GM19324 (cell line): ENCODE data around the gene AMMECR1.
A peak's percentile ranks its signal among the peaks of the same experiment; 100 is the strongest.

Experiments
- ATAC-seq: cut with Tn5 transposase; IDR thresholded peaks from one replicate; pipeline ENCODE4 v1.9.1; 2021; ENCODE audit warnings: mild to moderate bottlenecking, moderate library complexity; ENCODE audit not compliant: unreplicated experiment, low FRiP score

Gene AMMECR1

GRCh38 chrX:110311437-110312230 is 6.3 kb downstream of the AMMECR1 start:
- no peak for ATAC-seq

GRCh38 chrX:110310896-110311295 is 7.0 kb downstream of the AMMECR1 start:
- ATAC-seq: no peak

DNA sequence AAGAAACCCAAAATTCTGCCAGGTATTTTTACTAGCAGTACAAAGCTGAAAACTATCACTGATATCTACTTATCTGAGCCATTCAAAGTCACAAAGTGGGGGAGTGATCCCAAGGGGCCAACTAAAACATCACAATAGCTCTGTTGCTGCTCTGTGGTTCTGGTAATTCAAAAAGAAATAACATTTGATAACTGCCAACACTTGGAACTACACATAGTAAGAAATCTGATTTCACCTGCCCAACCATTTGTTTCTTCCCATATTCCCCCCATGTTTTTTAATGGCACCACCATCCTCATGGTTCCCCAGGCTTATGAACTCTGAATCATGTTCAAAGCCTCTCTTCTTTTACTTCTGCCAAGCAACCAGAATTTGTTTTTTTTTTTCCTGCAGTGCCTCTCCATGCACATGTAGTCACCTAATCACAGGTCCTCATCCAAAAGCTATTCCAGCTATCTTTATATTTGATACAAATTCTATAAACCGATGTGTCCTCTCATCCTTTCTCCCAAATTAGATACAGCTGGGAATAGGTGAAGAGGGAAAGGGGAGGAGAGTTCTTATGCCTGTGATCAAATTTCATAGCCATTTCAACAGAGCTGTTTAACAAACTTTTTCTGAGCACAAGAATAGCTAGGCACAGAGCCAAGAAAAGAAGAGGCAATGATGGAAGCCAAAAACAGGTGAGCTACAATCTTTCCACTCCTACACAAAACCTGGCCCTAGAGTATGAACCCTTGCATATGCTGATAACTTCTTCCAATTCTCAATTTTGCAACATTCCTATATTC is 7.7 kb downstream of the AMMECR1 start:
- ATAC-seq: no peak

DNA sequence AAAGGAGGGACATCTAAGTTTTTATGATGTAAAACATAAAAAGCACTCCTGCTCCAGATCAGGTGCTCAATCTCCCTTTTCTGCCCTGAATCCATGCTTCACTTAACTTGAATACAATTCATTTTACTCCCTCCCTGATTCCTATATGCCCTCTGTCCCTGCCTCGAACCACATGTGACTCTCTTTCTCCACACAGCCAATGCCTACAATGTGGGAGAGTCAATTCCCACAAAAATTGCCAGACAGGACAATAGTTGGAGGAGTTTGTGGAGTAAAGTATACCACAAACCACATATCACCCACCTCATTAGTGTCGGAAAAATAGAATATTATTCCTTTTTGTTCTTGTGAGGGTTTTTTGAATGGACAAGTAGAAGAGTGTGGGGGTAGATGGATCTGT is 9.7 kb downstream of the AMMECR1 start:
- ATAC-seq: no peak

DNA sequence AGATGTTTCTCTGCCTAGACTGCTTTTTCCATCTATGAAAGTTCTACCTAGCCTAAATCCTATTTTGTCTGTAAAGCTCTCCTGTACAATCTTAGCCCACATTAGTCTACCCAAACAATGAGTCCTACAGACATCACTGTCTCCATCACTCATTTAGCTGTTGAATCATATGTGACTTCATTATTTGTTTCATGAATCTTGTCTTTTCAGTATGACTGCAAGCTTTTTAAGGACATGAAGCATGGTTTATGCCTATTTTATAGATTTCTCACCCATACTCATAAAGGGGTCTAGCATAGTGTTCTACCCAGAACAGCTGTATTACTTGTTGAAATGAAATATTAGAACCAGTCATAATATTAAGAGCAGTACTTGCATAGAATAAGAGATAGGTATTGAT is 13.0 kb downstream of the AMMECR1 start:
- ATAC-seq: no peak

- ATAC-seq: no peak
Observed at GRCh38 chrX:110304371-110304770, 13.5 kb downstream of the AMMECR1 start.

DNA sequence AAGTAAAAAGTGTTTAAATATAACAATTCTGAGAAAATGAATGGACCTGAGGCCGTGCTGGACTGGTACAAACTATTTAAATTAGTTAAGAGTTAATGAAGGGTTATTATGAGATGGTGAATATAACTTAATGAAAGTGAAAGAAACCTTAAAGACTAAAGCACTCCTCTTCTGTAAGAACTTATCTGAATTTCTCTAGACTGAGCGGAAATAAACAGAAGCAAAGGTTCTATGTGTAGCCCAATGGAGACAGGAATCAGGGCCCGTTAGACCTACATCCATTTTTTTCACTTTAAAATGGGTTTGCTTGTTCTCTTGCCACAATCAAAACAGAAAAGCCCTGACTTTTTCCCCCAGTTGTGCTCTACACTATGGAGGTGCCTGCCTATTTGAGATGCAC is 14.9 kb downstream of the AMMECR1 start:
- no peak for ATAC-seq

DNA sequence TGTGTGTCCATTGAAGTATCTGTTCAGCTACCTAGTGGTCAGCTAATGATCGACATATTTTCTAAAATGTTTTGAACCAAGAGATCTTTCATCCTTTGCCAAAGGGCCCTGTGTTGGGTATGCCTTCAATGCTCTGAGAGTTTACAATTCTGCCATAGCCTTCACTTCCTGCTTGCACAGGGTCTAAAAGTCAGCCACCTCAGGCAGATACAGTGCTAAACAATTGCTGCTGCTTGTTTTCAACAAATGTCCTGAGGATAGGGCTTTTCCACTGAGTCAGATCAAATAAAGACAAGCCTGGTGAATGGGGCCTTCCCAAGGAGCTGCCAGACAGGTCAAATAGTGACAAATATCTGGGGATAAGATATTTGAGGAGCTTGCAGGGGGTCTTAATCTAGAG is 16.7 kb downstream of the AMMECR1 start:
- no peak for ATAC-seq

DNA sequence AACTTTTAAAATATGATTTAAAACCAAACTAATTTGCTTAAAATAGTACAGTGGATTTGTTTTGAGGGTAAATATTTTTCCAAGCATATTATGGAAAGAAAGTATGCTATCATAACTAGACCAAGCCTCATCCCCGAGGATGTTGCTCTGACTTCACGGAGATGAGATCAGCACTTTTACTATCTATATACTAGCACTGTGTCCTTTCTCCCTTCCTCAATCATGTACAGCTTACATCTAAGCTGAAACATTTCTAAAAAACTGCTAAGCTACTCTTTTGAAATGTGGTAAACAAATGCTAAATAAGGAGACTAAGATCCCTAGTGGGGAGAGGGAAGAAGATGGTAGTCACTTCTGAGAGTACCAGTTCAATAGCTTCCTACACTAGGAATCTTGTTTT is 23.8 kb downstream of the AMMECR1 start:
- ATAC-seq: no peak

- no peak for ATAC-seq
Observed at GRCh38 chrX:110293658-110294057, 24.2 kb downstream of the AMMECR1 start.

DNA sequence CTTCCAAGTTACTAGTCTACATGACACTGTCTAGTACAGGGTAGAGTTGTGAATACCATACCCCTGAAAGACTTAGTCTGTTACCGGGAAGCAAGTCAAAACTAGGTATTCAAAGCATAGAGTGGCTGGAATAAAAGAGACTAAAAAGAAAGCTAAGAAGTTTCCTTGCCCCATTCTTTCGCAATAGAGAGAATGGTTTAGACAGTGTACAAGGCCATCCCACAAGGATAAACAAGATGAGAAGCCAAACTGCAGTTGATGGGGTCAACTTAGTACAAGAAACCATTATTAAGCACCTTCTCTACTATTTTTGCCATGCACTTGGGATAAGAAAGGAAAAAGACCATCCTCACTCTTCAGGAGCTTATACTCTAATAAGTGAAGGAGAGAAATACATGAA is 30.3 kb downstream of the AMMECR1 start:
- ATAC-seq: no peak

GRCh38 chrX:110286106-110286505 is 31.8 kb downstream of the AMMECR1 start:
- ATAC-seq: no peak

DNA sequence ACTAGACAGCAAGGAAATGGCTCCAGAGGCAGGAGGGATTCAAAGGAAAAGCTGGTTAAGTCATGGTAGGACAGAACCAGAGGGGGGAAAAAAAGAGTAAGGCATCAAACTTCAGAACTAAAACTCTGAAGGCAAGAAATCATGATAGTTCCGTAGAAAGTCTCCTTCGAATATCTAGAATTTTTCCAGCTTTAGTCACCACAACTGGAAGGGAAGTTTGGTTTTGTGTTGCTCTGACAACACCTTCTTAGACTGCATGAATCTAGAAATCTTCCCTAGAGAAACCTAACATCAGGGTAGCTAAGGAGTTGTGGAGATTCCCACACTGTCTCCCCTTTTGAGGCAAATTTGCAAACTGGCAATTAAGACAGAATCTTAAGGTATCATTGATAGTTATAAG is 33.7 kb downstream of the AMMECR1 start:
- ATAC-seq: no peak

- no peak for ATAC-seq
Observed at GRCh38 chrX:110282922-110283321, 35.0 kb downstream of the AMMECR1 start.

GRCh38 chrX:110281377-110281776 is 36.5 kb downstream of the AMMECR1 start:
- ATAC-seq: no peak

GRCh38 chrX:110280954-110281353 is 36.9 kb downstream of the AMMECR1 start:
- no peak for ATAC-seq

- ATAC-seq: no peak
Observed at GRCh38 chrX:110277609-110278008, 40.3 kb downstream of the AMMECR1 start.

DNA sequence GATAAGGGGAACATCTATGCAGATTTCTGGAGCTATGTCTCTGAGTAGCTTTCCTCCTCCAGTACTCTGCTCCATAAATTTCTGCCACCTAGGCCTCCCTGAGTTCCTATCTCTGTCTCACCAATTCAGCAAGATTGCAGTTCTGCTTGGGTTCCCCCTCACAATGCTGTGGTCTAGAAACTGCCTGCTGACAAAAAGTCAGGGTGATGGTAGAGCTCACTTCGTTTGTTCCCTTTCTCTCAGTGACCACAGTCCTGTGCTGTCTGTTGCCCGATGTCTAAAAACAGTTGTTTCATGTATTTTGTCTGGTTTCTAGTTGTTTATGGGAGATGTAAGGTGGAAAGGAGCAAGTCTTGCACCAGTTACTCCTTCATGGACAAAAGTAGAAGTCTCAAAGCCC is 41.1 kb downstream of the AMMECR1 start:
- ATAC-seq: peak; percentile 72

DNA sequence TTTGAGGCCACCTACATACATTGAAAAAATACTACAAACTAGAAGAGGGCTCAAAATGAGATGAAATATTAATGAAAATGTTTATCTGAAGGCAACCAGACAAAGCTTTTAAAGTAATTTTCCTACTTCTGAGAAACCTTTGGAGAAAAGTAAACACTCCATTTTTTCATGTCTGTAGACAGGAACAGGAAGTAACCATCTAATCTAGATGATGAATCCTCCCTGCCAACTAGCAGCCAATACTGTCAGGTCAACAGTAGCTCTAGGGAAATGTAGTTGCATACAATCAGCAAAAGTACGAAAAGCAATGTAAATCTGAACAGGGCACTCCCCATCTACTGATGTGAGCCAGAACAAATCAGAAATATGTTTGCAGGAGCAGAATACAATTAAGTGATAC is 49.0 kb downstream of the AMMECR1 start:
- ATAC-seq: no peak

- ATAC-seq: no peak
Observed at GRCh38 chrX:110268395-110268794, 49.5 kb downstream of the AMMECR1 start.

DNA sequence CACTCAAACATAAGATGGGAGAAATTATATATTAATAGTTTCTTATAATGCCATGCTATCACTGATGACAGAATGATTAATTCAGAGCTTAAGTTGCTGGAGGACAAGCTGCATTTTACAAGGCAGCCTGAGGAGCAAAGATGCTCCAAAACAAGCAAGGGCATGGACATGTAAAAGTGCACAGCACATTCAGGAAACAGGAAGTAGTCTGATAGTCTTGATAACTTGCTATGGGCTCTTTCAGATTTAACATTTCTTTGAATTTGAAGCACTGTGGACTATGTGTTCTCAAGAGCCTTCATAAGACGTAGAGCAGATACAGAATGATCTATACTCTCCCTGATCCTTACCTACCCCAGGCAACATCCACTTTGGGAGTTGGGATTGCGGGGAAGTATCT is 50.0 kb downstream of the AMMECR1 start:
- no peak for ATAC-seq

DNA sequence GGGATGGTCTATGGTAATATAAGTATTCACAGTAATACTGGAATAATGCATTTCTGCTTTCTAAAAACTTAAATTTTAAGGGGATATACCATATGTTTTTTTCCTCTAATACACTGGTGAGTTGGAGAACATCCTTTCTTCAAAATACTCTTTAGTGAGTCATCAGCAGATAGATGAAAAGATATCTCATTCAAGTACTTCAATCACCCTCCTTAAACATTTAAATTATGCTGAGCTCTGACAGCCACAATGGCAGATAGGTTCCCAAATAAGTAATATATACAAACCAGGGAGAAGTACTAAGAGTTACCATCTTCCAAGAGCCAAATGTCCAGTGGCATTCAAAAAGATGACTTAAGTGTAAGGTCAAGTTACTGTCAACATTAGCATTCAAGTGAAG is 52.2 kb downstream of the AMMECR1 start:
- no peak for ATAC-seq
